Mesodermal cell (in vitro differentiated cells): ENCODE data around the gene LEPROT.
A peak's percentile ranks its signal among the peaks of the same experiment; 100 is the strongest.

Source experiments
- H3K27ac ChIP-seq: 2 replicates; pipeline ENCODE4 v1.7.0; 2013; ENCODE audit warnings: mild to moderate bottlenecking, low read depth, low read length, moderate library complexity; ENCODE audit not compliant: severe bottlenecking
- H3K36me3 ChIP-seq: 2 replicates; pipeline ENCODE4 v1.7.1; 2013; ENCODE audit warnings: mild to moderate bottlenecking, low read length, moderate library complexity; ENCODE audit not compliant: control insufficient read depth, insufficient read depth
- H3K4me1 ChIP-seq: one replicate; pipeline ENCODE4 v1.7.1; 2013; ENCODE audit warnings: mild to moderate bottlenecking, low read length; ENCODE audit not compliant: insufficient read depth, control insufficient read depth, poor library complexity, severe bottlenecking
- H3K4me3 ChIP-seq: 2 replicates; pipeline ENCODE4 v1.7.0; 2013; ENCODE audit warnings: low read length, control low read depth, mild to moderate bottlenecking; ENCODE audit not compliant: insufficient read depth, poor library complexity, severe bottlenecking; ENCODE audit errors: extremely low read depth
- H3K9me3 ChIP-seq: 2 replicates; pipeline ENCODE4 v1.7.1; 2013; ENCODE audit warnings: mild to moderate bottlenecking, low read length, moderate library complexity; ENCODE audit not compliant: control insufficient read depth
- WGBS, 2 experiments: methylation state at CpG; one replicate each; pipeline ENCODE4 v1.1.5; 2013; ENCODE audit warnings: missing lambda C conversion rate in 2 of 2; ENCODE audit not compliant: insufficient coverage in 2 of 2; 5-methylcytosine and 5-hydroxymethylcytosine counted together

Gene LEPROT

DNA sequence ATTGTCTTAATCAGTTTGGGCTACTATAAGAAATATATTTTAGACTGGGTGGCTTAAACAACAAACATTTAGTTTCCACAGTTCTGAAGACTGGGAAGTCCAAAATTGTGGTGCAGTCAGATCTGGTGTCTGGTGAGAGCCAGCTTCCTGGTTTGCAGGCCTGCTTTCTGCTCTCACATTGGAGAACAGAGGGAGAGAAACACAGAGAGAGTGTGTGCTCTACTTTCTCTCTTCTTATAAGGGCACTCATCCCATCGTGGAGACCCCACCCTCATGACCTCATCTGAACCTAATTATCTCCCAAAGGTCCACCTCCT, 4.1 kb downstream of the LEPROT start:
- H3K27ac ChIP-seq, result no peak overlapping the region
- H3K4me3 ChIP-seq, result no peak overlapping the region
- no CpG with 5 or more reads among the region's 1 CpG for WGBS, 2 experiments
- H3K36me3 ChIP-seq, result peaks cover 52% of the 10 kb centered on the region
- no peaks in the 10 kb centered on the region for H3K9me3 ChIP-seq
- peaks cover 42% of the 10 kb centered on the region for H3K4me1 ChIP-seq

DNA sequence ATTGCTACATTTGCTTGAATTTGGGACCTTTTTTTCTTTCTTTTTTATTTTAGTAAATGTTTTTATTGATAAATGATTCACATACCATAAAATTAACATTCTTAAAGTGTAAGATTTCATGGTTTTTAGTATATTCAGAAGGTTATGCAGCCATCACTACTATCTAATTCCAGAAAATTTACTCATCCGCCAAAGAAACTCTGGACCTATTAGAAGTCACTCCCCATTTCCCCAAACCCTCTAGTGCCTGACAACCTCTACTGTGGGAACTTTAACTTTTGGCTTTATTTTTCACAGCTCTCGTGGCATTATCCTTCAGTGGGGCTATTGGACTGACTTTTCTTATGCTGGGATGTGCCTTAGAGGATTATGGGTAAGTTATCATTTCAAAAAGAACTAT, 4.5 kb downstream of the LEPROT start:
- no peak overlapping the region for H3K4me3 ChIP-seq
- WGBS, 2 experiments, result 83% methylated on average over 1 of the region's 2 CpGs; no CpG with 5 or more reads in 1 of the 2 experiments
- H3K4me1 ChIP-seq, result peaks cover 46% of the 10 kb centered on the region
- peaks cover 52% of the 10 kb centered on the region for H3K36me3 ChIP-seq
- H3K27ac ChIP-seq, result peak overlapping the region; percentile 91
- no peaks in the 10 kb centered on the region for H3K9me3 ChIP-seq

DNA sequence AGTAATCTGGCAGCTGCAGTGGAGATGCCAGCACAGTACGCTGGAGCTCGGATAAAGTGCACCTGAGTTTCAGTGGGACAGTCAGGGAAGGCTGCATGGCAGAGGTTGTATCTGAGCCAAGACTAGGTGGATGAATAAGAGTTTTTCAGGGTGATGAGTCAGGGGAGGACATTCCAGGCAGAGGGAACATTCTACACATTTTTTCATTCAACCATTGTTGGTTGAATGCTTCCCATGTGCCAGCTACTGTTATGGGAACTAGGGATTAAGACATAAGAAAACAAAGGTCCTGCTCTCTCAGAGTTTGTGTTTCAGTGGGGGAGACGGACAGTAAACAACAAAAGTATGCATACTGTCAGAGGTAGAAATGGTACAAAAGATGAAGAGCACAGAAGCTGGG, 5.2 kb downstream of the LEPROT start:
- no peaks in the 10 kb centered on the region for H3K9me3 ChIP-seq
- H3K36me3 ChIP-seq, result peaks cover 55% of the 10 kb centered on the region
- H3K27ac ChIP-seq, result peak overlapping the region; percentile 91
- no peak overlapping the region for H3K4me3 ChIP-seq
- peaks cover 53% of the 10 kb centered on the region for H3K4me1 ChIP-seq
- 83 to 95% methylated on average over 3 of the region's 3 CpGs for WGBS, 2 experiments

DNA sequence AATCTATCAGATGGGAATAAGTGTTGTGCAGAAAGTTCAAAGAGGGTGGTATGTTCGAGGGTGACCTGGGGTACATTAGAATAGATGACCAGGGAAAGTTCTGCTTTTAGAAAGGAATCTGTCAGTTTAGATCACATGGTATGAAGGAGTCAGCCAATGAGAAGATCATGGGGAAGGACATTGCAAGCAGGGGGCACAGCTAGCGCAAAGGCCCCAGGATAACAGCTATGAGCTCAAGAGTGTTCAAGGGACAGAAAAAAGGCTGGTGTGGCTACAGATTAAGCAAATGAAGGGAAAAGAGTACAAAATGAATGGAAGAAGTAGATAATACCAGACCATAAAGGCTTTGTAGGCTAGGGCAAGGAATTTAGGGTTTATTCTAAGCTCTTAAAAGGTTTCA, 8.6 kb downstream of the LEPROT start:
- Histone ChIP-seq H3K4me1 (peaks cover 42% of the 10 kb centered on the region), H3K27ac (peak overlapping the region; percentile 52), H3K4me3 (no peak overlapping the region), H3K36me3 (peaks cover 73% of the 10 kb centered on the region), H3K9me3 (no peaks in the 10 kb centered on the region)
- WGBS, 2 experiments, result 87 to 92% methylated on average over 2 of the region's 2 CpGs

DNA sequence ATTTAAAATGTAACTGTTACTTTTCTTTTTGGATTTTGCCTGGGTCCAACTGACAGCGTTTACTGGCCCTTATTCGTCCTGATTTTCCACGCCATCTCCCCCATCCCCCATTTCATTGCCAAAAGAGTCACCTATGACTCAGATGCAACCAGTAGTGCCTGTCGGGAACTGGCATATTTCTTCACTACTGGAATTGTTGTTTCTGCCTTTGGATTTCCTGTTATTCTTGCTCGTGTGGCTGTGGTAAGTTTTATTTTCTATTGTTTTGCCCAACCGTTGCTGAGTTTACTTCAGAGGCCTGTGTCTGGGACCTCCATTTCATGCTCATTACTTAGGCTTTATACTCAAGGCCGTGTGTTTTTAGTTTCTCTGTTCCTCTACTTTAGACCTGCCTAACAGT, 9.3 kb downstream of the LEPROT start:
- no peaks in the 10 kb centered on the region for H3K9me3 ChIP-seq
- 57 to 79% methylated on average over 4 to 5 of the region's 7 CpGs for WGBS, 2 experiments
- H3K36me3 ChIP-seq, result peaks cover 71% of the 10 kb centered on the region
- H3K27ac ChIP-seq, result peak overlapping the region; percentile 75
- H3K4me3 ChIP-seq, result no peak overlapping the region
- H3K4me1 ChIP-seq, result peaks cover 41% of the 10 kb centered on the region

DNA sequence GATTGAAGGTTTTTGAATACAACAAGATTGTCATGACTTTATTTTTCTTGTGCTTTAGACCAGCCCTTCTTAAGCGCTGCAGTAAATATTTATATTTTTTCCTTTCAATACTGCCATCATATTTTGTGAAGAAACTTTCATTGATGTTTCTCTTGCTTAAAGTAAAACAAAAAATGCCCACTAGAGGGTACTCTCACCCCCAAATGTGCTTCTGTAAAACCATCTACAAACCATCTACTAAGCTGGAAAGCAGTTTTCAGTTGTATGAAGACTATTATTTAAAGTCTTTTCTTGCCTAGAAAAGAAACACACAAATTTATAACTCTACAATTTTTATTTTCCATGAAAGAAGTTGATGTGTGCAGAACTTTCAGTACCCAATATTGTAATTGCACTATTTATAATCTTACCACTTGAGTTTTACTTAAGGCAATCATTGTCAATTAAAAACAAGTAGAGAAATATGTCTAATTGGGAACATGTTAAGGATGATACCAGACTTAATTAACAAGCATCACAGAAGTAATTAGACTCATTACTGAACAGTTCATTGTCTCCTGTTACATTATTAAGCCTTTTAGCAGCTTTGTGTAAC, 10.7 kb downstream of the LEPROT start:
- no peak overlapping the region for H3K27ac ChIP-seq
- H3K9me3 ChIP-seq, result no peaks in the 10 kb centered on the region
- H3K4me3 ChIP-seq, result no peak overlapping the region
- H3K36me3 ChIP-seq, result peaks cover 62% of the 10 kb centered on the region
- peaks cover 34% of the 10 kb centered on the region for H3K4me1 ChIP-seq
- no CpG with 5 or more reads among the region's 1 CpG for WGBS, 2 experiments

DNA sequence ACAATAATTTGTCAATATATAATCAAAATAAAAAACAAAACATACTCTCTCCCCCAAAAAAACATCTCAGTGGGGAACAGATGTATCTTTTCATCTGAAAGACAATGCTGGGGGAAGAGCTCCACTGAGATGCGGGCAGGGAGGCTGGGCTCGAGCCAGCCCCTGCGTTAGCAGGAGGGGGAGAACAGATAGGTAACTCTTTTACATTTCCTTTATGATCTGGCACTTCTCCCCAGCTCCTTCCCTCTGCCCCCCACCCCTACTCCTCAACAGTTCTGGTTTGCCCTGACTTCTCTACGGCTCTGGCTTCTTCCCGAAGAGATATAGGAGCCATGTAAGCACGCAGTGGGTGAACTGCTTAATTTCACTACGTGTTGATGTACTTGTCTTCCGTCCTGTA, 12.4 kb downstream of the LEPROT start:
- Histone ChIP-seq H3K36me3 (peaks cover 56% of the 10 kb centered on the region), H3K4me3 (no peak overlapping the region)
- WGBS, 2 experiments, result 67 to 72% methylated on average over 2 to 3 of the region's 8 CpGs

DNA sequence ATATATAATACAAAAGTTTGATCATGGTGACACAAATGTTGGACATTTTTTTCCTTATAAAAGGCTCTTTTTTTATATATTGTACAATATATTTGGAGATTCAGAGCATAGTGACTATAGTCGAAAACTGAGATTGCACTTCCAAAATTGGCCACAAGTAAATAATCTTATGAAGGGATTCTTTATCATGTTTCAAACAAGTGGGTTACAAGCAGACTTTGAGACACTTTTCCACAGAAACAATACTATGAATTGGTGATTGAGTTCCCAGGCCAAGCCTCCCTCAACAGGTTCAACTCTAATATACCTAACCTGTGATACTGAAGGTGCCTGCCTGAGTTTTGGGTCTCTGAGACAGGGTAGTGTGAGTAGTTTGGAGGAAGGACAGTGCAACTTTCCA, 13.8 kb downstream of the LEPROT start:
- Histone ChIP-seq H3K36me3 (peaks cover 45% of the 10 kb centered on the region), H3K9me3 (no peaks in the 10 kb centered on the region), H3K4me3 (no peak overlapping the region), H3K4me1 (peaks cover 32% of the 10 kb centered on the region), H3K27ac (no peak overlapping the region)
- WGBS, 2 experiments, result no CpG with 5 or more reads among the region's 1 CpG

More for the DNA sequence above, 12.4 kb downstream of the LEPROT start:
- Histone ChIP-seq H3K9me3 (no peaks in the 10 kb centered on the region), H3K27ac (no peak overlapping the region), H3K4me1 (peaks cover 37% of the 10 kb centered on the region)

DNA sequence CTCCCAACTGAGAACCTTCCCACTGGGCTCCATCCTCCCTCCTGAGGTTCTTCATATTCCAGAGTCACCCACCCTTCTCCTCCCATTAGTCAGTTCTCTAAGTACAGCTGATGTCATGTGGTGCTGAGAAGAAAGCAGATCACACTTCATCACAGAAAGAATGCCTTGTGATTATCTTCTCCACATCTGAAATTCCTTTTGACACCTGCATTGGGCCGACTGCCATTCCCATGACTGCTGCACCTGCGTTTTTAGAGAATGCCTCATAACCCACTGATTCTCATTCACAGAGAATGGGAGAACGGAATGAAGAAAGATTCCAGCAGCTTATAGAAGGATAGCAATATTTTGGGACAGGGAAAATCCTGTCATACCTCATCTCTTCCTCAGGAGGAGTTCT, 14.3 kb downstream of the LEPROT start:
- H3K27ac ChIP-seq, result no peak overlapping the region
- peaks cover 44% of the 10 kb centered on the region for H3K36me3 ChIP-seq
- H3K4me1 ChIP-seq, result peaks cover 29% of the 10 kb centered on the region
- H3K9me3 ChIP-seq, result no peaks in the 10 kb centered on the region
- 67 to 94% methylated on average over 1 to 3 of the region's 3 CpGs for WGBS, 2 experiments
- H3K4me3 ChIP-seq, result no peak overlapping the region

DNA sequence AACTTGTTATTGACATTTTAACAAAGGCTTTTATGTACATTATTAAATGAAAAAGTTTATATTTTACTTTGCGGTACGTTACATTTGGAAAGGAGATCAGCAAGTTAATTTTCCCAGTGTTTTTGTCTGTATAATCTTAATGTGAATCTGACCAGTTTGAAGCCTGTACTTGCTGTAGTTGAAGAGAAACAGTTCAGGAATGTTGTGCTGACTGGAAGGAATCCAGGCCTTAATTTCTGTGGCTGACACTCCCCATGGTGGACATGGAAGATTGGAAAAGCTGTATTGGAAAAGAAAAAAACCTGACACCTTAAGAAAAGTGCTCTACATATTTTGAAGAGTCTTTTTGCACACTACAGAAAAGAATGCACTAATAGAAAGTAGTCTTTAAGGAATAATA, 15.5 kb downstream of the LEPROT start:
- Histone ChIP-seq H3K27ac (peak overlapping the region; percentile 26), H3K9me3 (no peaks in the 10 kb centered on the region), H3K4me1 (peaks cover 16% of the 10 kb centered on the region), H3K4me3 (no peak overlapping the region), H3K36me3 (peaks cover 39% of the 10 kb centered on the region)
- WGBS, 2 experiments, result 100% methylated on average over 2 of the region's 2 CpGs; no CpG with 5 or more reads in 1 of the 2 experiments

DNA sequence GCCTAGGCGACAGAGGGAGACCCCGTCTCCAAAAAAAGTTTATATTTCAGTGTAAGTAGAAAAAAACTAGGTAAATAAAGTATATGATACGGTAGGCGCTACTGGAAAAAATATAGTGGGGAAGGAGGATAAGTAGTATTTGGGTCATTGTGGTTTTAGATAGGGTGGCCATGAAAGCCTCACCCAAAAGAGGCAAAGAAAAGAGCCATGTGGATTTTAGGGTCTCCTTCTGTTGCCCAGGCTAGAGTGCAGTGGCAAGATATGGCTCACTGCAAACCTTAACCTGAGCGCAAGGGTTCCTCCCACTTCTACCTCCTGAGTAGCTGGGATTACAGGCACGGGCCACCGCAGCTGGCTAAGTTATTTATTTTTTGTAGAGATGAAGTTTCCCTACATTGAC, 17.1 kb downstream of the LEPROT start:
- peaks cover 27% of the 10 kb centered on the region for H3K36me3 ChIP-seq
- no peak overlapping the region for H3K4me3 ChIP-seq
- WGBS, 2 experiments, result 100% methylated on average over 4 to 7 of the region's 7 CpGs
- no peaks in the 10 kb centered on the region for H3K9me3 ChIP-seq
- H3K27ac ChIP-seq, result no peak overlapping the region
- peaks cover 11% of the 10 kb centered on the region for H3K4me1 ChIP-seq
